NCI-H146 (cell line): ENCODE data around the gene ACACA.
A peak's percentile ranks its signal among the peaks of the same experiment; 100 is the strongest.
"Not testable (repeated sequence)": the region's sequence is repeated elsewhere in the genome, so short reads cannot be mapped to it uniquely, and the experiment has no call there.

Source experiments
- DNase-seq: peaks from one replicate; lab custom pipeline; 2025; lab: John Stamatoyannopoulos, UW

Gene ACACA

GRCh38 chr17:37393352-37393751 is 13.3 kb downstream of the ACACA start:
- DNase-seq, result no peak

DNA sequence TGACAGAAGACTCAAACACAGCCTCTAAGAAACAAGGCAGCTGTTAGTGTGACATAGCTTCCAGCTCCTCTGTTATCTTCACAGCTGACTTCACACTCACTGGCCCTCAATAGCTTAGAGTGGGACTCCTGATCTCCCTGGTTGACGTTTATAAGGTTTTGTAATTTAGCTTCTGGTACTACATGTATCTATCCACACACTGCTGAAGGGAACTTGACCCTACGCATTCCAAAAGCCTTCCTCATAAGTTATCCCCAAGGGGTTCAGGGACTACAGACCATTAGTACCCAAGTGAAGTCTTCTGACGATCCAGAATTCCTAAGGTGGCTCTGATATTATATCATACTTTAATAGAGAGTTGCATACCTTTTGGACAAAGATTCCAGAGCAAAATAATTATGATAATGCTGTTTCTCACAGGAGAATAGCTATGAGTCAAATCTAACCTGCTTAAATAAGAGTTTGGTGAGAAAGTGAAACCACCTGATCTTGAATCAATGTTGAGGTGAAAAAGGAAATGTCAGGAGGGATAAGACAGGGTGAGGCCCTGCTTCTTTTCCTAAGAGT is 14.5 kb downstream of the ACACA start:
- no peak for DNase-seq

GRCh38 chr17:37391146-37391545 is 15.5 kb downstream of the ACACA start:
- no peak for DNase-seq

DNA sequence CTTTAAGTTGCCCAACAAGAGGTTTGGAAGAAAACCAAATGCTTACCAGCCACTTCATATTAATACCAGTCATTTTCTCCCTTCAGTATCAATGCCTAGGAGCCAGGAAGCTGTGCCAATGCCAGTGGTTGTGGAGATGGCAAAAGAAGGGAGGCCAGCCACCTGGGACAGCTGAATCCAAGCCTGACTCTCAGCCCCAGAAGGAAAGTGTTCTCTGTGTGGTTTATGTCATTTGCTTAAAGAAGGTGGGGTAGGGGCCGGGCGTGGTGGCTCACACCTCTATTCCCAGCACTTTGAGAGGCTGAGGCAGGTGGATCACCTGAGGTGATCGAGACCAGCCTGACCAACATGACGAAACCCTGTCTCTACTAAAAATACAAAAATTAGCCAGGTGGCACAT is 17.5 kb downstream of the ACACA start:
- DNase-seq, result no peak

DNA sequence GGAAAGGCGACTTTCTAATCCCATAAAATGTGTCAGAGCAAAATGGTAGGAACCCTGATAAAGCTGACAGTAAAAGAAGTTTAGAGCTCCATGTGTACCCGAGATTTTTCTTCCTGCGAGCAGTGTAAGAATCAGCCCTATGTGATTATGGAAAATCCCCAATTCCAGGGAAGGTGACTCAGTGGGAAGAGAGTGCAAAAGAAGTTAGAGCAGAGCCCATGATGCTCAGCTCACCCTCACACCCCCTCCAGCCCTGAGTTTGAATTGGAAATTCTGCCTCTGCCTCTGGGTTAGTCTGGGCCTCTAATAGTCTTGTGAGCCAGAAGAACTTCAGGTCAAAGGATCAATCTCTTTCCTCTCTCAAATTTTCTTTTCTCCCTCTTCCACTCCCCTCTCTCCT is 18.4 kb downstream of the ACACA start:
- no peak for DNase-seq

DNA sequence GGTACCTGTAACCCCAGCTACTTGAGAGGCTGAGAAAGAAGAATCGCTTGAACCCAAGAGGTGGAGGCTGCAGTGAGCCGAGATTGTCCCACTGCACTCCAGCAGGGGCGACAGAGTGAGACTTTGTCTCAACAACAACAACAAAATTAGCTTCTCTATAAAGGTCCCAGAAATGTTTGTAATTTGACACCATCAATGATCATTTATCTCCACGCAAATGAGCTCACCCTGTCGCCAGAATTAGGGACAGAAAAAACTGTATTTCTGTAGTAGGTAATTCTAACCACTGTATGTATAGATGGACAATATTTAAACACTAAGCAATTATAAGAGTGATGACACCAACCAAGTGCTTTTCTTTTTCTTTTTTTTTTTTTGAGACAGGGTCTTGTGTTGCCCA is 20.2 kb downstream of the ACACA start:
- no peak for DNase-seq

DNA sequence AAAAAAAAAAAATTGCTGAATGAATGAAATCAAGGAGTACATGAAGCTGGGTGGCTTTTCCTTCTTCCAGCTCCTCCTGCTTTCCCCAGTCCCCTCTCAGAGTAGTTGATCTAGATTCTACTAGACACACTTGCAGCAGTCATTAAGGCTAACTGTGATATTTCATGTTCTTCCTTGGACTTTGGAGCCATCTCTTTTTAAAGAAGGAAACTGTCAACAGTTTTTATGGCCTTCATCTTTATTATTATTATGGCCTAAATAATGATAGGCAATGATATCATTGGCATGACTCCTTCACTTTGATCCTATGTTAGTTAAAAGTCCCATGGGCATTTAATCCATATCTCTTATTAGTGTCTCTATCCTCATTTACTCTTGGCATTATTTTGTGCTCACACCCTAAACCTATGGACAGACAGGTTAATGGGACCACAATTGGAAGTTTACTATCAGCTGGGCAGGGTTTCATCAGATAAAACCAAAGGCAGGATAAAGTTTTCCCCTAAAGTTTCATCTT is 21.1 kb downstream of the ACACA start:
- DNase-seq, result no peak

DNA sequence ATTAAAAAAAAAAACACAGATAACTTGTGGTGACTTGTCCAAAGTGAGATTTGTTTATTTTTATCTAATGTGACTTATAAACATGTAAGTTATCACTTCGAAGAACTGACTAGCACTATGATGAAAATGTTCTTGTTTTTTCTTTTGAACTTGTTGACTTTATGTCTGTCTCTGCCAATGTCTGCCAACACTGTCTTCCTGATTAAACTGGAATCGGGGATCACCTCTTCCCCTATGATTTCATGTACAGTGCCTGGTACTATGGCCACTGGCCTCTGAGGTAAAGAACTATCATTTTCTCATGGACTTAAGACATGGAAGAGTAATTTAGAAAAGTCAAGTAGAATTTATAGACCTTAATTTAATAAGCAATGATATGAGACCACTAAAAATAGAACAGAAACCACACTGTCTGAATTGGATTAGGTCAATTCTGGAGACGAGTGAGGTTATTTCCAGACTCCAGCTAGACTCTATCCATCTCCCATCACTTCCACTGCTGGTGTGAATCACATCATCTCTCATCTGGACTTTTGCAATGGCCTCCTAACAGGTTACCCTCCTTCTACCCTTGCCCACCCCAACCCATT is 22.0 kb downstream of the ACACA start:
- no peak for DNase-seq

DNA sequence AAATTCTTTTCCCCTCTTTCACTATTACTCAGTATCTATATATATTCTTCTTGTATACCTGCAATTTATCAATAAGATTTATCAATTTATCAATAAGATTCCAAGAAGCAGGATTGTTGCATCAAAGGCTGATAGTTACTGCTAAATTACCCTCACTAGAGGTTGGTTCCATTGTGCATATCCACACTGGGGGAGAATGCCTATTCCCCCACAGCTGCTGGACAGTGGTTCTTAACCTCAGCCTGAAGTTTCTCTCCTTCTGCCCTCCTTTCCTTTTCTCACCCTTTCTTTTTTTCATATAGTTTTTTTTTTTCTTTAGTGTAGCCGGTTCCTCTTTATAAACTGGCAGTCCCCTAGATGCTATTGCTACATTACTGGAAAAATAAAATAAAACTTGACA is 24.6 kb downstream of the ACACA start:
- no peak for DNase-seq

- no peak for DNase-seq
Observed at GRCh38 chr17:37375706-37376105, 30.9 kb downstream of the ACACA start, which contains the start of gene C17orf78. Gene C17orf78, plus strand, starts transcription at chr17:37375985. Its CDS starts 108 bp downstream, at chr17:37376093.

GRCh38 chr17:37373530-37374159 is 33.0 kb downstream of the ACACA start:
- DNase-seq, result peak; percentile 78

DNA sequence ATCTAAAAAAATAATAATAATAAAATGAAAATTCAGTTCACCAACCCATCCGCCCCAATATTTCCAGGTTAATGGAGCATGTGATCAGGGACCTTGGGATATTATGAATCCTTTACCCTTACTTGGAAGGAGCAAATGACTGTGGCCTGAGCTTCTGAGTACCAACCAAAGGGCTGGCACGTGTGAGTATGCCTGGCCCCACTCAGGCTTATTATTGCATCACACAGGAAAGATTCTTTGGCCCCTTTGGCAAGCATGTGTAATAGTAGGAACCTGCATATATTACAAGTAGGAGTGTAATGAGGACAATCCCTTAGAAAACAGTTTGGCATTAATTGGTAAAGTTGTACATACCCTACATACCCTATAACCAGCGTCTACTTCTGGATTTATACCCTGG is 38.1 kb downstream of the ACACA start:
- DNase-seq, result no peak

- DNase-seq, result no peak
Observed at GRCh38 chr17:37365589-37365988, 41.0 kb downstream of the ACACA start.

DNA sequence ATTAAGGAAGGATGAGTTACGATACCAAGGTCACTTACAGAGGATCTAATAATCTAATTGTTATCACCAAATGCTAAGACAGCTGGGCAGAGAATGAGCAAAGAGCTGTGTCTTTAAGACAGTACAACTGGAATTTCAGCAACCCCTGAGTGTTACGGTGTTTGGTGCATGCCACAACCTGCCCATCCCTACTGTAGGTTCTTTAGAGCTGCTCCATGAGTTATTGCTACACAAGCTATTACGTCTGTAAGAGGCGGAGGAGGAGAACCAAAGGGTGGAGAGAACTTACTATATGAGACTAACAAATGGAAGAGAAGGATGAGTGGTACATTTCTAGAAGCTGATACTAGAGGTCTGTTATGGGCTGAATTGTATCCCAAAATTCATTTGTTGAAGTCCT is 45.1 kb downstream of the ACACA start:
- no peak for DNase-seq

GRCh38 chr17:37360632-37361031 is 46.0 kb downstream of the ACACA start:
- no peak for DNase-seq

- peak; percentile 42 for DNase-seq
Observed at GRCh38 chr17:37359682-37360188, 46.9 kb downstream of the ACACA start.

DNA sequence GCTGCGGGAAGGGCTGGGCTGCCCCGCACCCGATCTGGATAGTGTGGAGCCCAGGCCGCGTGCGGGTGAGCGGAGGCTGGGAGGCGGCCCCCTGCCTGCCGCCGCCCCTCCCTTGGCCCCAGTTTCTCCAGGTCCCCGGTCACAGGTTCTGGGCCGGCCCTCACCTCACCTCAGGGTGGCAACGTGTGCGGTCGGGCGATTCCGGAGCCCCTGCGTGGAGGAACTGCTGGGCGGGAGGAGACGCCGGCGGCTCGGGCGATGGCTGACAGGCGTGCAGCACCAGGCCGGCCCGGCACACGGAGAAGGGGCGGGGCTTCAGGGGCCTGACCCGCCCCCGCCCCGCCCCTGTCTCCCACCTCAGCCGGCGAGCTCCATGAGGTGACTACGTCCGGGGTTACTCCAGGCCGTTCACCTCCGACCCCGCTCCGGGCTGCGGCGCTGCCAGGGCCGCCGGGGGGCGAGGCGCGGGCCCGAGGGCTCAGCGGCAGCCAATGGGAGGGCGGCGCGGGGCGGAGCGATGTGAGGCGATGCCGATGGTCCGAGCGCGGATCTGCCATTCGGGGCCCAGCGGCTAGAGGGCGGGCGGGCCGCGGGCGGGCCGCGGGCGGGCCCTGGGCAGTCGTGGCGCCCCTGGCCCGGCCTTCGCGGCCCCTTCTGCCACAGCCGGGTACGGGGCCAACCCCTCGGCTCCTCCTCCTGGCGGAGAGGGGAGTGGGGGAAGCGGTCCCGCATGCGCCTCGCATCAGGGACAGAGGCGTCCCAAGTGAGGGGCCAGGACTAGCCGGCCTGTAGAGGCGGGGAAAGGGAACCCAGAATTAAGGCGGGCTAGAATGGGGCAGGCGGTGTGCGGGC is 47.6 kb downstream of the ACACA start:
- DNase-seq, result peak; percentile 97

- peak; percentile 85 for DNase-seq
Observed at GRCh38 chr17:37358098-37358829, 48.4 kb downstream of the ACACA start.

DNA sequence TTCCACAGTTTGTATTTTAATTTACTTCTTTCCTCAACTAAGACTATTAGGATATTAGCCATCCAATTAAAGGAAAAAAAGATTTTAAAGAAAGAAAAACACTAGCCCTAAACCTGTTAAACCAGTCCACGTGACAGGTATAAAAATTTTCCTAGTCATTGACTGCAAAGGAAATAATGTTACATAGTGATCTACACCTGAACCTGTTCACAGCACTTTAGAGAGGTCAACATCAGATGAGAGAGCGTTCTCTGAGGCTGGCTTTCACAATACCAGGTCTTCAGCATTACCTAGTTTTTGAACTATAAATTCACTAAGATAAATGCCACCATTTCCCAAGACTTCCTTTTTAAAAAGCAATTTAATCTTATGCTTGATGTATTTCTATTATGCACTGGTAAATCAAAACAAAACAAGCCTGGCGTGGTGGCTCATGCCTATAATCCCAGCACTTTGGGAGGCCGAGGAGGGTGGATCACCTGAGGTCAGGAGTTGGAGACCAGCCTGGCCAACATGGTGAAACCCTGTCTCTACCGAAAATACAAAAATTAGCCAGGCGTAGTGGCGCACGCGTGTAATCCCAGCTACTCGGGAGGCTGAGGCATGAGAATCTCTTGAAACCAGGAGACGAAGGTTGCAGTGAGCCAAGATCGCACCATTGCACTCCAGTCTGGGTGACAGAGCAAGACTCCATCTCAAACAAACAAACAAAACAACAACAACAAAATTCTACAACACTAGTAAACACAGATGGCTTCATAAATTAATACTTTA is 49.7 kb downstream of the ACACA start:
- not testable (repeated sequence) for DNase-seq

DNA sequence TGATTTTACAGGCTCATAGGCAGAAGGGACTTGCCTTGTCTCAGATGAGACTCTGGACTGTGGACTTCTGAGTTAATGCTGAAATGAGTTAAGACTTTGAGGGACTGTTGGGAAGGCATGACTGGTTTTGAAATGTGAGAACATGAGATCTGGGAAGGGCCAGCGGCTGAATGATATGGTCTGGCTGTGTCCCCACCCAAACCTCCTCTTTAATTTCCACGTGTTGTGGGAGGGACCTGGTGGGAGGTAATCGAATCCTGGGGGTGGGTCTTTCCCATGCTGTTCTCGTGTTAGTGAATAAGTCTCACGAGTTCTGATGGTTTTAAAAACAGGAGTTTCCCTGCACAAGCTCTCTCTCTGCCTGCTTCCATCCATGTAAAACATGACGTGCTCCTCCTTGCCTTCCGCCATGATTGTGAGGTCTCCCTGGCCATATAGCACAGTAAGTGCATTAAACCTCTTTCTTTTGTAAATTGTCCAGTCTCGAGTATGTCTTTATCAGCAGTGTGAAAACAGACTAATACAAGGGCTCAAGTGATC is 59.7 kb downstream of the ACACA start:
- not testable (repeated sequence) for DNase-seq

- DNase-seq, result no peak
Observed at GRCh38 chr17:37344519-37344918, 62.1 kb downstream of the ACACA start.
